Thoracic aorta (tissue), 2 donors: ENCODE measurements around the gene DAP. TPM values are rescaled to one million over a fixed set of nuclear protein-coding genes. Genes with fewer than 3 reads are reported as not detected.

Experiments
- ATAC-seq: fragments of 150-250 bp; one replicate; pipeline ENCODE4 v1.8.0; 2017; ENCODE audit warnings: low read depth; ENCODE audit not compliant: insufficient number of reproducible peaks, low FRiP score
- DNase-seq: peaks from one replicate; pipeline ENCODE4 v3.0.0-alpha.2; 2020; ENCODE audit warnings: low spot score
- H3K27ac ChIP-seq, 2 donors: fragments of 200-600 bp; sonication (generic); 1 replicate in 1 of 2; 2 replicates in 1 of 2; pipeline ENCODE4 v1.5.1; 2016; ENCODE audit warnings: mild to moderate bottlenecking in 2 of 2, moderate library complexity in 2 of 2
- H3K27me3 ChIP-seq: fragments of 200-600 bp; sonication (generic); replicated peaks from 2 replicates; pipeline ENCODE4 v1.6.0; 2016; ENCODE audit warnings: mild to moderate bottlenecking; ENCODE audit not compliant: insufficient read depth
- H3K36me3 ChIP-seq: fragments of 200-600 bp; sonication (generic); one replicate; pipeline ENCODE4 v1.5.1; 2016
- H3K4me1 ChIP-seq, 2 donors: fragments of 200-600 bp; sonication (generic); 1 replicate in 1 of 2; 2 replicates in 1 of 2; pipeline versions ENCODE4 v1.5.1 to v1.6.0; 2016; ENCODE audit warnings: low read depth in 2 of 2, mild to moderate bottlenecking in 1 of 2; ENCODE audit not compliant: control insufficient read depth in 1 of 2
- H3K4me3 ChIP-seq: fragments of 200-600 bp; sonication (generic); 2 replicates; pipeline ENCODE4 v1.5.1; 2016; ENCODE audit warnings: mild to moderate bottlenecking
- H3K9me3 ChIP-seq: fragments of 200-600 bp; sonication (generic); 2 replicates; pipeline ENCODE4 v1.5.1; 2016
- total RNA-seq, 2 donors: library from RNA; depleted of rRNA; stranded (reverse); fragments of >200 nt; gene quantifications; one replicate each; pipeline versions ENCODE4 v1.1.0 to v1.2.3, GENCODE V29; 2016
- TF ChIP-seq, protein P1 (sequence below): fragments of 200-600 bp; sonication (generic); IDR thresholded peaks from one replicate; pipeline ENCODE4 v1.5.1; 2019; ENCODE audit warnings: antibody characterized with exemption

DAP gene
- total RNA-seq, 2 donors from 2014 or later: 79.6 to 113 TPM

DNA sequence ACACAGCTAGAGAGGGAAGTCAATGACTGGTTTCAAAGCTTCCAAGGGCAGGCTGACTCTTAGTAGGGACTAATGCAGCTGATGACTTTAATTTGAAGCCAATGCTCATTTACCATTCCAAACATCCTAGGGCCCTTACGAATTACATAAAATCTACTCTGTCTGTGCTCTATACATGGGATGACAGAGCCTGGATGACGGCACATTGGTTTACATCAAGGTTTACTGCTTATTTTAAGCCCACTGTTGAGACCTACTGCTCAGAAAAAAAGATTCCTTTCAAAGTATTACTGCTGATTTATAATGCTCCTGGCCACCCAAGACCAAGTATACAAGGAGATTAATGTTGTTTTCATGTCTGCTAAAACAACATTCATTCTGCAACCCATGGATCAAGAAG lies 74.1 kb downstream of the DAP start:
- DNase-seq: no peak
- TF ChIP-seq, protein P1, sequence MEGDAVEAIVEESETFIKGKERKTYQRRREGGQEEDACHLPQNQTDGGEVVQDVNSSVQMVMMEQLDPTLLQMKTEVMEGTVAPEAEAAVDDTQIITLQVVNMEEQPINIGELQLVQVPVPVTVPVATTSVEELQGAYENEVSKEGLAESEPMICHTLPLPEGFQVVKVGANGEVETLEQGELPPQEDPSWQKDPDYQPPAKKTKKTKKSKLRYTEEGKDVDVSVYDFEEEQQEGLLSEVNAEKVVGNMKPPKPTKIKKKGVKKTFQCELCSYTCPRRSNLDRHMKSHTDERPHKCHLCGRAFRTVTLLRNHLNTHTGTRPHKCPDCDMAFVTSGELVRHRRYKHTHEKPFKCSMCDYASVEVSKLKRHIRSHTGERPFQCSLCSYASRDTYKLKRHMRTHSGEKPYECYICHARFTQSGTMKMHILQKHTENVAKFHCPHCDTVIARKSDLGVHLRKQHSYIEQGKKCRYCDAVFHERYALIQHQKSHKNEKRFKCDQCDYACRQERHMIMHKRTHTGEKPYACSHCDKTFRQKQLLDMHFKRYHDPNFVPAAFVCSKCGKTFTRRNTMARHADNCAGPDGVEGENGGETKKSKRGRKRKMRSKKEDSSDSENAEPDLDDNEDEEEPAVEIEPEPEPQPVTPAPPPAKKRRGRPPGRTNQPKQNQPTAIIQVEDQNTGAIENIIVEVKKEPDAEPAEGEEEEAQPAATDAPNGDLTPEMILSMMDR: no peak
- no peaks in the 10 kb centered on the region for H3K4me1 ChIP-seq
- no peak for ATAC-seq
- H3K27me3 ChIP-seq: no peaks in the 10 kb centered on the region
- no peak overlapping the region for H3K4me3 ChIP-seq
- H3K36me3 ChIP-seq: peaks cover 9% of the 10 kb centered on the region
- no peak overlapping the region for H3K27ac ChIP-seq
- H3K9me3 ChIP-seq: no peaks in the 10 kb centered on the region

GRCh38 chr5:10685115-10685521 lies 75.9 kb downstream of the DAP start:
- TF ChIP-seq, protein P1: no peak
- DNase-seq (no peak), ATAC-seq (no peak)
- no peaks in the 10 kb centered on the region for H3K4me1 ChIP-seq
- H3K27me3 ChIP-seq: no peaks in the 10 kb centered on the region
- H3K4me3 ChIP-seq: no peak overlapping the region
- no peak overlapping the region for H3K27ac ChIP-seq
- peaks cover 27% of the 10 kb centered on the region for H3K36me3 ChIP-seq
- no peaks in the 10 kb centered on the region for H3K9me3 ChIP-seq

DNA sequence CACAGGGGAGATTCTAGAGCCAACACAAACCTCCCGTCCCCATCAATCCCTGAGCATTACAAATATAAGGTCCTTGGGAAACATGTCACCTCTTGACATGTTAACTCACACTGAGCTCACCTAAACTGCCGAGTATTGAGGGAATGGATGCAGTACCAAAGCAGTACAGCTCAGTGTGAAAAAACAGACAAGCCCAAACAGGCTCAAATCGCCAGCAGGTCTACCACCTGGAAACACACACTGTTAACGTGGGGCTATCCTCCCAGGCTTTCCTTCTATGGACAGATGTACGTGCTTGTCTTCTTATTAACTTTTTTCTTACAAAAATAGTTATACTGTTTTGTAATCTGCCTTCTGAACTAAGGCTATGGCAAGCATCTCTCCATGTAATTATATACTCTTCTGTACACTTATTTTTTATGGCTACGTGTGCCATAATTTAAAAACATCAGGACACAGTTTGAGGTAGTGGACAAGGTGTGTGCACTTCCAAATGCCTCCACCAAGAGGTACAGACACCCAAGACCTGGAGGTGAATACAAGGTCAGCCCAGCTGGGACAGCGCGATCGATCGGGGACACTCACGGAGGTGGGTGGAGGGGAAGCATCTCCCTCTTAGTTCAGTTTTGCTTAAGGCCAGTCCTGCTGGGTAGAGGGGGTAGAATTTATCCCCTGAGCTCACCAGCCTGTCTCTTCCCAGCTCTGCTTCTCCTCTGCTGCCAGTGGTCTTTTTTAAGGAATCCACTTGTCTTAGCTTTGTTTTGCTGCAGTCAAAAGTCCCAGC lies 76.5 kb downstream of the DAP start:
- no peak overlapping the region for H3K27ac ChIP-seq
- no peaks in the 10 kb centered on the region for H3K4me1 ChIP-seq
- no peak for DNase-seq
- H3K4me3 ChIP-seq: no peak overlapping the region
- no peaks in the 10 kb centered on the region for H3K27me3 ChIP-seq
- TF ChIP-seq, protein P1: no peak
- no peaks in the 10 kb centered on the region for H3K9me3 ChIP-seq
- peaks cover 33% of the 10 kb centered on the region for H3K36me3 ChIP-seq
- ATAC-seq: no peak

- Histone ChIP-seq H3K36me3 (peaks cover 48% of the 10 kb centered on the region), H3K4me1 (no peaks in the 10 kb centered on the region), H3K27ac (no peak overlapping the region), H3K4me3 (no peak overlapping the region), H3K9me3 (no peaks in the 10 kb centered on the region), H3K27me3 (no peaks in the 10 kb centered on the region)
- no peak for ATAC-seq
- TF ChIP-seq, protein P1: no peak
- no peak for DNase-seq
These were observed 78.1 kb downstream of the DAP start for GRCh38 chr5:10682801-10683525.
